Neural cell (in vitro differentiated cells): ENCODE data around the gene RGS6.

ENCODE experiments used
- CTCF ChIP-seq: fragments of 450-650 bp; IDR thresholded peaks from 2 replicates; pipeline ENCODE4 v1.5.1; 2014; ENCODE audit warnings: antibody characterized with exemption, mild to moderate bottlenecking, moderate library complexity; ENCODE audit not compliant: poor library complexity, severe bottlenecking
- EP300 ChIP-seq: fragments of 450-650 bp; conservative IDR thresholded peaks from 2 replicates; pipeline ENCODE4 v1.6.1; 2014; ENCODE audit warnings: antibody characterized with exemption, mild to moderate bottlenecking, moderate library complexity; ENCODE audit not compliant: poor library complexity, severe bottlenecking
- MXI1 ChIP-seq: fragments of 450-650 bp; conservative IDR thresholded peaks from 2 replicates; pipeline ENCODE4 v1.6.1; 2014; ENCODE audit warnings: antibody characterized with exemption, mild to moderate bottlenecking; ENCODE audit not compliant: poor library complexity, severe bottlenecking

GRCh38 chr14:71970272-71970671 lies 38.0 kb downstream of the RGS6 start:
- TF ChIP-seq EP300 = no peak
- no peak for TF ChIP-seq MXI1
- no peak for TF ChIP-seq CTCF
